Measurements from ENCODE around the gene TAC4. TPM values are rescaled to one million over a fixed set of nuclear protein-coding genes. Genes with fewer than 3 reads are reported as not detected.

The TAC4 gene
- total and polyA plus RNA-seq, 2 experiments from 2014 or later: not detected

DNA sequence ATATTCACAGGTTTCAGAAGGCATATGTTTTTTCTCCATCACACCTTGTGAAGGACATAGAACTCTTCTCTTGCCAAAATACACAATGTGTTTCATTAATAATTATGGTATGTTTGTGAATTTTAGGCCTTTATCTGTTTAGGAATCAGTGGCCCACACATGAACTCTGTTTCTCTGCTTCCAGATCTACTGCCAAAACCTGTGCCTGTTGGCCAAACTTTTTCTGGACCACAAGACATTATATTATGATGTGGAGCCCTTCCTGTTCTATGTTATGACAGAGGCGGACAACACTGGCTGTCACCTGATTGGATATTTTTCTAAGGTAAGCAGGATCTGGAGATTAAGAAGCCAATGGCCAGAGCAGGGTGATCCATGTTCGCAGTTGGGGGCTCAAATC lies 26.4 kb downstream of the TAC4 start:
- Histone ChIP-seq H3K9me2 (replicated peaks; ENCODE audit: insufficient read depth) (no peaks in the 10 kb centered on the region), H3K4me2 (no peak overlapping the region), H2AFZ (no peak overlapping the region), H3K27me3 (no peaks in the 10 kb centered on the region), H4K20me1 (ENCODE audit: insufficient read depth, poor library complexity, severe bottlenecking) (no peaks in the 10 kb centered on the region), H3K4me3 (no peak overlapping the region), H3K79me2 (peaks cover 7% of the 10 kb centered on the region), H3K4me1 (ENCODE audit: insufficient read depth) (no peaks in the 10 kb centered on the region), H3K9me3 (ENCODE audit: low read depth) (no peaks in the 10 kb centered on the region), H3K36me3 (replicated peaks; ENCODE audit: insufficient read depth, low read depth) (no peaks in the 10 kb centered on the region), H3K27ac (no peak overlapping the region)
- no peak for TF ChIP-seq EZH2 (IDR thresholded peaks at IDR 0.05; ENCODE audit: borderline replicate concordance)
- no peak for TF ChIP-seq EZH2phosphoT487 (IDR thresholded peaks at IDR 0.05; ENCODE audit: low read depth, severe bottlenecking, unreplicated experiment)
- TF ChIP-seq, protein P1, sequence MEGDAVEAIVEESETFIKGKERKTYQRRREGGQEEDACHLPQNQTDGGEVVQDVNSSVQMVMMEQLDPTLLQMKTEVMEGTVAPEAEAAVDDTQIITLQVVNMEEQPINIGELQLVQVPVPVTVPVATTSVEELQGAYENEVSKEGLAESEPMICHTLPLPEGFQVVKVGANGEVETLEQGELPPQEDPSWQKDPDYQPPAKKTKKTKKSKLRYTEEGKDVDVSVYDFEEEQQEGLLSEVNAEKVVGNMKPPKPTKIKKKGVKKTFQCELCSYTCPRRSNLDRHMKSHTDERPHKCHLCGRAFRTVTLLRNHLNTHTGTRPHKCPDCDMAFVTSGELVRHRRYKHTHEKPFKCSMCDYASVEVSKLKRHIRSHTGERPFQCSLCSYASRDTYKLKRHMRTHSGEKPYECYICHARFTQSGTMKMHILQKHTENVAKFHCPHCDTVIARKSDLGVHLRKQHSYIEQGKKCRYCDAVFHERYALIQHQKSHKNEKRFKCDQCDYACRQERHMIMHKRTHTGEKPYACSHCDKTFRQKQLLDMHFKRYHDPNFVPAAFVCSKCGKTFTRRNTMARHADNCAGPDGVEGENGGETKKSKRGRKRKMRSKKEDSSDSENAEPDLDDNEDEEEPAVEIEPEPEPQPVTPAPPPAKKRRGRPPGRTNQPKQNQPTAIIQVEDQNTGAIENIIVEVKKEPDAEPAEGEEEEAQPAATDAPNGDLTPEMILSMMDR (IDR thresholded peaks at IDR 0.05; ENCODE audit: poor library complexity): no peak
- DNase-seq (ENCODE audit: low spot score): no peak
- 92% methylated on average over 2 of the region's 2 CpGs for WGBS (ENCODE audit: low lambda C conversion rate, missing lambda C conversion rate)

DNA sequence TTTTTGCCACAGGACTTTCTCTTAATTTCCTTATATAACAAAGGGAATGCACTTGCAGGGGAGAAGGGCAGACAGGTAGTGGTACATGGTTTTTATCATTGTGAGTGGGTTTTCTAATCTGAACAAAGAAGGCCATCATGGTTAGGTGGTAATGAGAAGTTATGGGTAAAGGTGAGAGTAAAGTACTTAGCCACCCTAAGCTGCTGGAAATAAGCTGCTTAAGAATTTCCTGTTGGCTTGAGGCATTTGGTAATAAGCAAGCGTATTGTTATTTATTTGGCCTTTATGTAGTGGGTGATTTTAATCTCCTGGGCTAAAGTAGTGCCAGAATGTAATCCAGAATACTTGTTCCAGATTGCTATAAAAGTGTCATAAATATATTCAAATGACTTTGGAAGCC lies 27.1 kb downstream of the TAC4 start:
- no peak for DNase-seq (ENCODE audit: low spot score)
- no peaks in the 10 kb centered on the region for H3K9me2 ChIP-seq (replicated peaks; ENCODE audit: insufficient read depth)
- H2AFZ ChIP-seq: no peak overlapping the region
- H3K4me1 ChIP-seq (ENCODE audit: insufficient read depth): no peaks in the 10 kb centered on the region
- no peaks in the 10 kb centered on the region for H3K27me3 ChIP-seq
- H3K4me2 ChIP-seq: no peak overlapping the region
- H3K4me3 ChIP-seq: no peak overlapping the region
- no peaks in the 10 kb centered on the region for H4K20me1 ChIP-seq (ENCODE audit: insufficient read depth, poor library complexity, severe bottlenecking)
- no peaks in the 10 kb centered on the region for H3K36me3 ChIP-seq (replicated peaks; ENCODE audit: insufficient read depth, low read depth)
- 95% methylated on average over 1 of the region's 1 CpG for WGBS (ENCODE audit: low lambda C conversion rate, missing lambda C conversion rate)
- H3K27ac ChIP-seq: no peak overlapping the region
- peaks cover 7% of the 10 kb centered on the region for H3K79me2 ChIP-seq
- TF ChIP-seq, protein P1 (IDR thresholded peaks at IDR 0.05; ENCODE audit: poor library complexity): no peak
- TF ChIP-seq EZH2 (IDR thresholded peaks at IDR 0.05; ENCODE audit: borderline replicate concordance): no peak
- no peak for TF ChIP-seq EZH2phosphoT487 (IDR thresholded peaks at IDR 0.05; ENCODE audit: low read depth, severe bottlenecking, unreplicated experiment)
- H3K9me3 ChIP-seq (ENCODE audit: low read depth): no peaks in the 10 kb centered on the region

DNA sequence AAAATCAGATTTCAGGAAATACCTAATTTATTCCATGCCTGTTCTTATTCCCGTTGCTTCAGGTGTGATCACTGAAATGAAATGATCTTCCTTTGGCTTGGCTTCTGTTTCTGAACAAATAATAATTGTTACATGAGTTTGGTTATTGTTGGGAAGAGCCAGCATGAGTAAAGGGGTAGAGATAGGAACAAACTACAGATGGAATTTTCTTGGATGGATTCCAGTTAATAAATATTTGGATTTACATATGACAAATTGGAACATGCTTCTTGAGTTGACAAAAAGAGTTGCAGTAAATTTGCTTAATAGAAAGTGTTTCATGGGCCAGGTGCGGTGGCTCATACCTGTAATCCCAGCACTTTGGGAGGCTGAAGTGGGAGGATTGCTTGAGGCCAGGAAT lies 28.2 kb downstream of the TAC4 start:
- no peak overlapping the region for H3K27ac ChIP-seq
- no peaks in the 10 kb centered on the region for H3K36me3 ChIP-seq (replicated peaks; ENCODE audit: insufficient read depth, low read depth)
- DNase-seq (ENCODE audit: low spot score): no peak
- H3K4me1 ChIP-seq (ENCODE audit: insufficient read depth): no peaks in the 10 kb centered on the region
- 90% methylated on average over 2 of the region's 2 CpGs for WGBS (ENCODE audit: low lambda C conversion rate, missing lambda C conversion rate)
- no peak overlapping the region for H3K4me3 ChIP-seq
- H3K27me3 ChIP-seq: no peaks in the 10 kb centered on the region
- H4K20me1 ChIP-seq (ENCODE audit: insufficient read depth, poor library complexity, severe bottlenecking): no peaks in the 10 kb centered on the region
- peaks cover 7% of the 10 kb centered on the region for H3K79me2 ChIP-seq
- TF ChIP-seq, protein P1 (IDR thresholded peaks at IDR 0.05; ENCODE audit: poor library complexity): no peak
- TF ChIP-seq EZH2phosphoT487 (IDR thresholded peaks at IDR 0.05; ENCODE audit: low read depth, severe bottlenecking, unreplicated experiment) (no peak), EZH2 (IDR thresholded peaks at IDR 0.05; ENCODE audit: borderline replicate concordance) (no peak)
- H2AFZ ChIP-seq: no peak overlapping the region
- H3K9me3 ChIP-seq (ENCODE audit: low read depth): no peaks in the 10 kb centered on the region
- H3K9me2 ChIP-seq (replicated peaks; ENCODE audit: insufficient read depth): no peaks in the 10 kb centered on the region
- H3K4me2 ChIP-seq: no peak overlapping the region

DNA sequence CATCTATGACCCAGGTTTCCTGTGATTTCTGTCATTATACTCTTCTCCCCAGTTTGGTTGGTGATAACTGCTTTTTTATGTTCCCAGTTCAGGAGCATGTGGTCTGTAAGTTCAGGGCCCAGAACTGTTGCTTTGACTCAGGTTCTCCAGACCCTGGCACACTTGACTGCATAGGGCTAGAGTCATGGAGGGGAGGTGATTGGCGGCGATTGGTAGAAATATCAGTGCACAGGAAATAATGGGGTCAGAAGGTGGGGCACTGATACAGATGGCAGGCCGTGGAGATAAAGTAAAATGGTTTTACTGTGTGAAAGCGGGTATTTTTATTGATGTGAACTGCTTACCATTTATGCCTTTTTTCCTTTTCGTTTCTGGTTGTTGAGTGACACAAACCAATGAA lies 28.7 kb downstream of the TAC4 start:
- TF ChIP-seq EZH2phosphoT487 (IDR thresholded peaks at IDR 0.05; ENCODE audit: low read depth, severe bottlenecking, unreplicated experiment): no peak
- TF ChIP-seq EZH2 (IDR thresholded peaks at IDR 0.05; ENCODE audit: borderline replicate concordance): no peak
- TF ChIP-seq, protein P1 (IDR thresholded peaks at IDR 0.05; ENCODE audit: poor library complexity): no peak
- Histone ChIP-seq H3K36me3 (replicated peaks; ENCODE audit: insufficient read depth, low read depth) (no peaks in the 10 kb centered on the region), H3K9me2 (replicated peaks; ENCODE audit: insufficient read depth) (no peaks in the 10 kb centered on the region), H3K27me3 (no peaks in the 10 kb centered on the region), H3K4me1 (ENCODE audit: insufficient read depth) (no peaks in the 10 kb centered on the region), H3K9me3 (ENCODE audit: low read depth) (no peaks in the 10 kb centered on the region), H4K20me1 (ENCODE audit: insufficient read depth, poor library complexity, severe bottlenecking) (no peaks in the 10 kb centered on the region), H3K4me3 (no peak overlapping the region), H3K27ac (no peak overlapping the region), H3K79me2 (peaks cover 7% of the 10 kb centered on the region), H3K4me2 (no peak overlapping the region), H2AFZ (no peak overlapping the region)
- DNase-seq (ENCODE audit: low spot score): no peak
- WGBS (ENCODE audit: low lambda C conversion rate, missing lambda C conversion rate): 94% methylated on average over 5 of the region's 5 CpGs

Measured in hepatocyte (in vitro differentiated cells).